ENCODE measurements around the gene CEP120.
"Not testable (repeated sequence)": the region's sequence is repeated elsewhere in the genome, so short reads cannot be mapped to it uniquely, and the experiment has no call there.

- not testable (repeated sequence) for TF ChIP-seq POLR2AphosphoS5, CTCF, EP300 (IDR thresholded peaks at IDR 0.05)
These were observed 21.2 kb downstream of the CEP120 start for GRCh38 chr5:123401999-123402398.

Data from esophagus muscularis mucosa (tissue), 4 donors.